ENCODE measurements around the gene CBX1.
A peak's percentile ranks its signal among the peaks of the same experiment; 100 is the strongest.

- TF ChIP-seq CTCF (IDR thresholded peaks at IDR 0.05; ENCODE audit: low read depth, low read length, poor library complexity, severe bottlenecking) = peak; percentile 89
- TF ChIP-seq EZH2phosphoT487 (IDR thresholded peaks at IDR 0.05; ENCODE audit: borderline replicate concordance, low read length) = no peak
Observed at GRCh38 chr17:48026502-48027321, 74.6 kb downstream of the CBX1 start.

Data from DOHH2 (cell line).